ENCODE measurements around the gene SPATS2. TPM values are rescaled to one million over a fixed set of nuclear protein-coding genes. Genes with fewer than 3 reads are reported as not detected.
"Not testable (repeated sequence)": the region's sequence is repeated elsewhere in the genome, so short reads cannot be mapped to it uniquely, and the experiment has no call there.

SPATS2 gene
- total RNA-seq, 1 donor from 2014 or later: 21.3 TPM

DNA sequence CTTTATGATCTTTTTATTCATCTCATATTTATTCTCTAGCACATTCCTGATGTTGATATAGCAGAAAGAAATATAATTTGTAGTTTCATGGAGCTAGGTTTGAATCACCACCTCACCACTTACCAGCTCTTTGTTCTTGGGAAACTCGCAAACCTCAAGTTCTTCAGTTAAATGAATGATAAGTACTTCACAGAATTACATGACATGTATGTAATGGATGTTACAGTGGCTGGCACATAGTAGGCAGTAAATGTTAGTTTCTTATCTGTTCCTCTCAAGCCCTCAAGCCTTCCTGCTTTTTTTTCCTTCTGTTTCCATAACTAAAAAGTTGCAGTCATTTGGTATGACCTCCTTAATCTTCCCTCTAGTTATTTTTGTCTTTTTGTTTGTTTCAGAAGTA lies 54.9 kb downstream of the SPATS2 start:
- FAIRE-seq (no peak), DNase-seq (ENCODE audit: low read depth) (no peak)
- no peaks in the 10 kb centered on the region for H3K27me3 ChIP-seq (ENCODE audit: control insufficient read depth, insufficient read depth, low read length)
- peaks cover 1% of the 10 kb centered on the region for H3K36me3 ChIP-seq (ENCODE audit: control insufficient read depth, insufficient read depth, low read length)
- no peak overlapping the region for H3K4me3 ChIP-seq (ENCODE audit: low read depth, low read length)
- TF ChIP-seq, protein P1, sequence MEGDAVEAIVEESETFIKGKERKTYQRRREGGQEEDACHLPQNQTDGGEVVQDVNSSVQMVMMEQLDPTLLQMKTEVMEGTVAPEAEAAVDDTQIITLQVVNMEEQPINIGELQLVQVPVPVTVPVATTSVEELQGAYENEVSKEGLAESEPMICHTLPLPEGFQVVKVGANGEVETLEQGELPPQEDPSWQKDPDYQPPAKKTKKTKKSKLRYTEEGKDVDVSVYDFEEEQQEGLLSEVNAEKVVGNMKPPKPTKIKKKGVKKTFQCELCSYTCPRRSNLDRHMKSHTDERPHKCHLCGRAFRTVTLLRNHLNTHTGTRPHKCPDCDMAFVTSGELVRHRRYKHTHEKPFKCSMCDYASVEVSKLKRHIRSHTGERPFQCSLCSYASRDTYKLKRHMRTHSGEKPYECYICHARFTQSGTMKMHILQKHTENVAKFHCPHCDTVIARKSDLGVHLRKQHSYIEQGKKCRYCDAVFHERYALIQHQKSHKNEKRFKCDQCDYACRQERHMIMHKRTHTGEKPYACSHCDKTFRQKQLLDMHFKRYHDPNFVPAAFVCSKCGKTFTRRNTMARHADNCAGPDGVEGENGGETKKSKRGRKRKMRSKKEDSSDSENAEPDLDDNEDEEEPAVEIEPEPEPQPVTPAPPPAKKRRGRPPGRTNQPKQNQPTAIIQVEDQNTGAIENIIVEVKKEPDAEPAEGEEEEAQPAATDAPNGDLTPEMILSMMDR (IDR thresholded peaks at IDR 0.05; ENCODE audit: insufficient read depth, low read length, severe bottlenecking): no peak

DNA sequence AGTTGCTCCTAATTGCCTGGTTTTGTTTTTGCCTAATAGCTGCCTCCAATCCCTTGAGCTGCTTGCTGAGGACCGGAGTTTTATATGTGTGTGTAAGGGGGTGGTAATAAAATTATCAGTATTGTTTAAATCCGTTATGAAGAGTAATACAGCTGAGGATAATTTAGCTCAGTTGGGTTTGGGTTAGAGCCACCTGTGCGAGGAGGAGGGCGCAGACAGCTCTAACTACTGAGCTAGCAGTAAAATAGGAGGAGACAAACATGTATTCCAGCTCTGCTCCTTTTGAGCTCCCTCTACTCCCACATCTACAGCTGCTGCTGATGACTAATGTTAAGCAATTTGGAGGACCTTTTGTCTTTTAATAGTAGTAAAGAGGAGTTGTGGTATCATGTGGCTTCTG lies 61.5 kb downstream of the SPATS2 start:
- peak; percentile 61 for DNase-seq (ENCODE audit: low read depth)
- TF ChIP-seq, protein P1 (IDR thresholded peaks at IDR 0.05; ENCODE audit: insufficient read depth, low read length, severe bottlenecking): no peak

DNA sequence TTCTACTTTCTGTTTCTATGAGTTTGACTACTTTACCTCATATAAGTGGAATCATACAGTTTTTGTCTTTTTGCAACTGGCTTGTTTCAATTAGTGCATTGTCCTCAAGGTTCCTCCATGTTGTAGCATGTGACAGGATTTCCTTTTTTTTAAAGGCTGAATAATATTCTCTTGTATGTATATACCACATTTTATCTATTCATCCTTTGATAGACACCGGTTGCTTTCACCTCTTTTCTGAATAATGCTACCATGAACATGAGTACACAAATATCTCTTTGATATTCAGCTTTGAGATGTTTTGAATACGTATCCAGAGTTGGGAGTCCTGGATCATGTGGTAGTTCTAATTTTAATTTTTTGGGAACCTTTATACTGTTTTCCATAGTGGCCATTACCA lies 65.4 kb downstream of the SPATS2 start:
- H3K4me3 ChIP-seq (ENCODE audit: low read depth, low read length): no peak overlapping the region
- no peaks in the 10 kb centered on the region for H3K27me3 ChIP-seq (ENCODE audit: control insufficient read depth, insufficient read depth, low read length)
- FAIRE-seq (no peak), DNase-seq (ENCODE audit: low read depth) (no peak)
- TF ChIP-seq, protein P1 (IDR thresholded peaks at IDR 0.05; ENCODE audit: insufficient read depth, low read length, severe bottlenecking): no peak
- H3K36me3 ChIP-seq (ENCODE audit: control insufficient read depth, insufficient read depth, low read length): no peaks in the 10 kb centered on the region

More for the DNA sequence above, 61.5 kb downstream of the SPATS2 start:
- peaks cover 1% of the 10 kb centered on the region for H3K36me3 ChIP-seq (ENCODE audit: control insufficient read depth, insufficient read depth, low read length)
- no peak for FAIRE-seq
- no peaks in the 10 kb centered on the region for H3K27me3 ChIP-seq (ENCODE audit: control insufficient read depth, insufficient read depth, low read length)
- no peak overlapping the region for H3K4me3 ChIP-seq (ENCODE audit: low read depth, low read length)

DNA sequence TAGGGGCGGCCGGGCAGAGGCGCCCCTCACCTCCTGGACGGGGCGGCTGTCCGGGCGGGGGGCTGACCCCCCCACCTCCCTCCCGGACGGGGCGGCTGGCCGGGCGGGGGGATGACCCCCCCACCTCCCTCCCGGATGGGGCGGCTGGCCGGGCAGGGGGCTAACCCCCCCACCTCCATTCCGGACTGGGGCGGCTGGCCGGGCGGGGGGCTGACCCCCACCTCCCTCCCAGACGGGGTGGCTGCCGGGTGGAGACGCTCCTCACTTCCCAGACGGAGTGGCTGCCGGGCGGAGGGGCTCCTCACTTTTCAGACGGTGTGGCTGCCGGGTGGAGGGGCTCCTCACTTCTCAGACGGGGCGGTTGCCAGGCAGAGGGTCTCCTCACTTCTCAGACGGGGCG lies 69.5 kb downstream of the SPATS2 start:
- not testable (repeated sequence) for H3K36me3 ChIP-seq (ENCODE audit: control insufficient read depth, insufficient read depth, low read length); FAIRE-seq; H3K4me3 ChIP-seq (ENCODE audit: low read depth, low read length); DNase-seq (ENCODE audit: low read depth); H3K27me3 ChIP-seq (ENCODE audit: control insufficient read depth, insufficient read depth, low read length)

DNA sequence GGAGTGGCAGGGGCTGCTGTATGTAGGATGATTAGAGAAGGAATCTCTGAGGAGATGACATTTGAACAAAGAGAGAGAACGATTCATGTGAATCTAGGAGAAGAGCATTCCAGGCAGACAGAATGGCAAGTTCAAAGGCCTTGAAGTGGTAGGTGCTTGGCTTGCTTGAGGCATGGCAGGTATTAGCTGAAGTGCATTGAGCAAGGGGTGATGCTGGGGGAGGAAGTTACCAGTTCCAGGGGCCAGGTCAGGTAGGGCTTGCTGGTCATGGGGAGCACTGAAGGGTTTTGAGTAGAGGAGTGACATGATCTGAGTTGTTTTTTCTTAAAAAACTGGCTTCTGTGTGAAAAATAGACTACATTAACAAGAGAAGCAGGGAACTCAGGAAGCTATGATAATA lies 71.8 kb downstream of the SPATS2 start:
- TF ChIP-seq, protein P1 (IDR thresholded peaks at IDR 0.05; ENCODE audit: insufficient read depth, low read length, severe bottlenecking): no peak
- peaks cover 2% of the 10 kb centered on the region for H3K36me3 ChIP-seq (ENCODE audit: control insufficient read depth, insufficient read depth, low read length)
- DNase-seq (ENCODE audit: low read depth): no peak
- no peak overlapping the region for H3K4me3 ChIP-seq (ENCODE audit: low read depth, low read length)
- H3K27me3 ChIP-seq (ENCODE audit: control insufficient read depth, insufficient read depth, low read length): no peaks in the 10 kb centered on the region
- no peak for FAIRE-seq

DNA sequence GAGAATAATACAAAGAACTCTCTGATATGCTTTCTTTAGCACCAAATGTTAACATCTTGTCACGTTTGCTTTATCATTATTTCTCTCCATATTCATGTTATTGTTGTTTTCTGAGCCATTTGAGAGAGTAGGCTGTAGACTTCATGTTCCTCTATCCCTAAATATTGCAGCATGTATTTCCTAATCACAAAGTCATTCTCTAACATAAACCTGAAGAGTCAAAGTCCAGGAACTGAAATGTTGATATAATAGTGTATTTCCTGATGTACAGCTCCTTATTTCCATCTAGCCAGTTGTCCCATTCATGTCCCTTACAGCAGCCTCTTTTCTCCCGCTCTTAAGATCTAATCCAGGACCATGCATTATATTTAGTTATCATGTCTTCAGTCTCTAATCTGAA lies 72.8 kb downstream of the SPATS2 start:
- FAIRE-seq (no peak), DNase-seq (ENCODE audit: low read depth) (no peak)
- Histone ChIP-seq H3K27me3 (ENCODE audit: control insufficient read depth, insufficient read depth, low read length) (no peaks in the 10 kb centered on the region), H3K4me3 (ENCODE audit: low read depth, low read length) (no peak overlapping the region), H3K36me3 (ENCODE audit: control insufficient read depth, insufficient read depth, low read length) (peaks cover 2% of the 10 kb centered on the region)
- TF ChIP-seq, protein P1 (IDR thresholded peaks at IDR 0.05; ENCODE audit: insufficient read depth, low read length, severe bottlenecking): no peak
